Lung (tissue), 12 donors: ENCODE measurements around the gene DNER. TPM values are rescaled to one million over a fixed set of nuclear protein-coding genes. Genes with fewer than 3 reads are reported as not detected.

Source experiments
- ATAC-seq: fragments of 200-7000 bp; cut with Tn5 transposase; one replicate; pipeline ENCODE4 v1.9.1; 2020; ENCODE audit warnings: moderate number of reproducible peaks; ENCODE audit not compliant: insufficient read depth, low FRiP score
- DNase-seq, 3 donors: peaks; one replicate each; pipeline ENCODE4 v3.0.0-alpha.2; 2013 to 2017
- H3K27ac ChIP-seq, 2 donors: one replicate each; pipeline ENCODE4 v1.5.1; 2013; ENCODE audit warnings: mild to moderate bottlenecking in 2 of 2, moderate library complexity in 2 of 2, control low read depth in 1 of 2, inconsistent platforms in 1 of 2, low read depth in 1 of 2, low read length in 1 of 2
- H3K27me3 ChIP-seq, 3 donors: one replicate each; pipeline ENCODE4 v1.5.1; 2013; ENCODE audit warnings: low read length in 2 of 3; ENCODE audit not compliant: control insufficient read depth in 3 of 3, insufficient read depth in 3 of 3
- H3K36me3 ChIP-seq, 4 donors: one replicate each; pipeline ENCODE4 v1.5.1; 2013; ENCODE audit warnings: low read length in 4 of 4, mild to moderate bottlenecking in 1 of 4, moderate library complexity in 1 of 4; ENCODE audit not compliant: control insufficient read depth in 4 of 4, insufficient read depth in 4 of 4
- H3K4me1 ChIP-seq, 5 donors: one replicate each; pipeline ENCODE4 v1.5.1; 2013; ENCODE audit warnings: low read length in 5 of 5, mild to moderate bottlenecking in 2 of 5, moderate library complexity in 1 of 5; ENCODE audit not compliant: control insufficient read depth in 5 of 5, insufficient read depth in 5 of 5
- H3K4me3 ChIP-seq: one replicate; pipeline ENCODE4 v1.5.1; 2013; ENCODE audit warnings: mild to moderate bottlenecking, control low read depth, moderate library complexity
- H3K9ac ChIP-seq, 2 donors: one replicate each; pipeline ENCODE4 v1.5.1; 2013; ENCODE audit warnings: low read length in 2 of 2, control low read depth in 1 of 2; ENCODE audit not compliant: insufficient read depth in 1 of 2
- H3K9me3 ChIP-seq, 4 donors: one replicate each; pipeline ENCODE4 v1.5.1; 2013; ENCODE audit warnings: low read length in 3 of 4, mild to moderate bottlenecking in 1 of 4, moderate library complexity in 1 of 4; ENCODE audit not compliant: control insufficient read depth in 4 of 4, insufficient read depth in 3 of 4
- CTCF ChIP-seq: IDR thresholded peaks from 2 replicates; pipeline ENCODE4 v1.5.1; 2012; ENCODE audit warnings: mild to moderate bottlenecking; ENCODE audit errors: control extremely low read depth, extremely low read depth
- WGBS, 2 donors: extraction: QIAGEN DNeasy Blood & Tissue Kit; methylation state at CpG; one replicate each; pipeline ENCODE4 v1.1.7; 2013; 5-methylcytosine and 5-hydroxymethylcytosine counted together
- polyA plus RNA-seq, 2 donors: library from polyadenylated mRNA; stranded (reverse); fragments of 200-250 nt; gene quantifications; one replicate each; pipeline ENCODE4 v1.2.1, GENCODE V29; 2013
- total RNA-seq, 2 donors: library from RNA; depleted of rRNA in 1 of 2; stranded (reverse); fragments of >200 nt in 1 of 2; gene quantifications; one replicate each; pipeline ENCODE4 v1.2.1, GENCODE V29; 2014 to 2021
- donor health status: control.
- donor health status: control.
- donor health status: Bipolar disorder and iron deficiency.
- donor health status: healthy.
- donor health status: DM: yes; HTN: yes; CAD: no.

The DNER gene
- total and polyA plus RNA-seq, 4 donors: 0.63 to 5.8 (median 3.3) TPM

DNA sequence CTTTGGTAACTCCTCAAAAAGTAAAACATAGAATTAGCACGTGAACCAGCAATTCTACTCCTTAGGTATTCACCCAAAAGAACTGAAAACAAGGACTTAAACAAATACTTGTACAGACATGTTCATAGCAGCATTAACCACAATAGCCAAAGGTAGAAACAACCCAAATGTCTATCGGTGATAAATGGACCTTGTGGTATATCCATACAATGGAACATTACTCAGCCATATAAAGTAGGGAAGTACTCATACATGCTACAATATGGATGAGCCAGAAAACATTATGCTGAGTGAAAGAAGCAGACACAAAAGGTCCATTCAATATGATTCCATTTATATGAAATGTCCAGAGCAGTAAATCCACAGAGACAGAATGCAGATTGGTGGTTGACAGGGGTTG, 182.8 kb downstream of the DNER start:
- peaks cover 0 to 3% (median 0%) of the 10 kb centered on the region in 4 donors for H3K9me3 ChIP-seq
- no peaks in the 10 kb centered on the region for H3K36me3 ChIP-seq
- H3K4me3 ChIP-seq: no peak overlapping the region
- 89 to 92% methylated on average over 2 of the region's 2 CpGs for WGBS, 2 donors
- no peak overlapping the region for H3K9ac ChIP-seq
- no peak overlapping the region for H3K27ac ChIP-seq
- no peak for ATAC-seq
- H3K4me1 ChIP-seq: no peaks in the 10 kb centered on the region
- no peaks in the 10 kb centered on the region for H3K27me3 ChIP-seq
- TF ChIP-seq CTCF: no peak
- no peak for DNase-seq

GRCh38 chr2:229530434-229530833, 183.9 kb downstream of the DNER start:
- Histone ChIP-seq H3K9me3 (peaks cover 0 to 3% (median 0%) of the 10 kb centered on the region in 4 donors), H3K4me1 (no peaks in the 10 kb centered on the region), H3K4me3 (no peak overlapping the region), H3K9ac (no peak overlapping the region), H3K27ac (no peak overlapping the region), H3K27me3 (no peaks in the 10 kb centered on the region), H3K36me3 (no peaks in the 10 kb centered on the region)
- no peak for TF ChIP-seq CTCF
- no peak for ATAC-seq
- WGBS, 2 donors: 79 to 91% methylated on average over 6 of the region's 6 CpGs
- DNase-seq: no peak

- no peak for DNase-seq
- Histone ChIP-seq H3K9ac (no peak overlapping the region), H3K9me3 (peaks cover 0 to 3% (median 0%) of the 10 kb centered on the region in 4 donors), H3K4me1 (no peaks in the 10 kb centered on the region), H3K36me3 (no peaks in the 10 kb centered on the region), H3K4me3 (no peak overlapping the region), H3K27ac (no peak overlapping the region), H3K27me3 (no peaks in the 10 kb centered on the region)
- TF ChIP-seq CTCF: no peak
- no peak for ATAC-seq
- 80 to 88% methylated on average over 5 of the region's 5 CpGs for WGBS, 2 donors
Measured at GRCh38 chr2:229528846-229529245, 185.5 kb downstream of the DNER start.

DNA sequence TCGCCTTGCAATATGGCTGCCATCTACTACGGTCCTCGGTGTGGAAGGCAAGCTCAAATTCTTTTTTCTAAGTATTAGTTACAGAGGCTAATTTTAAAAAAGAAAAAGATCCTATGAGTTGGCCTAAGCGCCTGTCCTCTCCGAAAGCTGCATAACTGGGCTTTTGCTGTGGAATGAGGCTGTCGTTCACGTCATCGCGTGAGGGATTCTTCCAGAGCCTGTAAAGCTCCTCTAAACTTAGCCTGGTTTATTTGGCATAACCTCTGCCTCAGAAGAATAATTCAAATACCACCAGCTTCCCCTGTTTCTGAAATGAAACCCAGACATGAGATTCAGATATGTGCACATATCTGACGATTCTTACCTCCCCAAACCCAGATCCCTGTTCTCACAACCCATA, 187.4 kb downstream of the DNER start:
- Histone ChIP-seq H3K4me1 (peaks cover 0 to 9% (median 2%) of the 10 kb centered on the region in 5 donors), H3K9ac (no peak overlapping the region), H3K27ac (no peak overlapping the region), H3K4me3 (no peak overlapping the region), H3K9me3 (peaks cover 0 to 2% (median 0%) of the 10 kb centered on the region in 4 donors), H3K27me3 (no peaks in the 10 kb centered on the region), H3K36me3 (no peaks in the 10 kb centered on the region)
- DNase-seq (no peak), ATAC-seq (no peak)
- WGBS, 2 donors: 91 to 95% methylated on average over 10 of the region's 10 CpGs
- TF ChIP-seq CTCF: no peak
